HepG2 (cell line): ENCODE data around the gene JMJD7.

Source experiments
- ARHGAP35 ChIP-seq: sonication (generic); formaldehyde crosslinking; IDR thresholded peaks from 2 replicates; pipeline ENCODE4 v1.9.0; 2022; ENCODE audit warnings: mild to moderate bottlenecking, inconsistent platforms, moderate library complexity, missing genetic modification reagents, borderline replicate concordance
- CCDC6 ChIP-seq: sonication (generic); formaldehyde crosslinking; IDR thresholded peaks from 2 replicates; pipeline ENCODE4 v1.8.1; 2022; ENCODE audit warnings: mild to moderate bottlenecking, missing genetic modification reagents, moderate library complexity
- CTCF ChIP-seq: sonication (generic); formaldehyde crosslinking; IDR thresholded peaks from 2 replicates; pipeline ENCODE4 v1.5.0; 2020; ENCODE audit warnings: mild to moderate bottlenecking, missing genetic modification reagents, moderate library complexity
- HIVEP1 ChIP-seq: sonication (generic); formaldehyde crosslinking; IDR thresholded peaks from 2 replicates; pipeline ENCODE4 v1.4.0; 2020; ENCODE audit warnings: mild to moderate bottlenecking, missing genetic modification reagents
- POLR2A ChIP-seq, 2 experiments: IDR thresholded peaks; 2 replicates each; pipeline ENCODE4 v1.6.1; 2011; ENCODE audit warnings: low read depth in 2 of 2, low read length in 2 of 2, mild to moderate bottlenecking in 1 of 2, moderate library complexity in 1 of 2; ENCODE audit not compliant: insufficient read depth in 1 of 2
- ZNF292 ChIP-seq: sonication (generic); formaldehyde crosslinking; IDR thresholded peaks from 2 replicates; pipeline ENCODE4 v1.8.1; 2022; ENCODE audit warnings: mild to moderate bottlenecking, low read depth, missing genetic modification reagents, borderline replicate concordance

GRCh38 chr15:41856716-41857115 is 28.8 kb downstream of the JMJD7 start:
- TF ChIP-seq ZNF292 (CRISPR knock-in tag) (no peak), HIVEP1 (no peak), POLR2A (IDR thresholded peaks at IDR 0.05; ENCODE audit: insufficient read depth in 1 of 2, low read depth in 2 of 2, low read length in 2 of 2) (no peak), CCDC6 (CRISPR knock-in tag) (no peak), CTCF (no peak), ARHGAP35 (no peak)
